HUES6 (cell line): ENCODE results near the gene TTLL12.

Experiments used
- H3K27ac ChIP-seq: 2 replicates; pipeline ENCODE4 v1.7.0; 2013; ENCODE audit warnings: low read depth, mild to moderate bottlenecking, low read length, inconsistent platforms
- H3K27me3 ChIP-seq: 2 replicates; pipeline ENCODE4 v1.6.1; 2013; ENCODE audit warnings: low read length; ENCODE audit not compliant: control insufficient read depth, insufficient read depth
- H3K36me3 ChIP-seq: 2 replicates; pipeline ENCODE4 v1.6.1; 2013; ENCODE audit warnings: low read length; ENCODE audit not compliant: control insufficient read depth, insufficient read depth
- H3K4me1 ChIP-seq: 2 replicates; pipeline ENCODE4 v1.6.1; 2013; ENCODE audit warnings: low read length; ENCODE audit not compliant: control insufficient read depth, insufficient read depth
- H3K4me3 ChIP-seq: 2 replicates; pipeline ENCODE4 v1.5.1; 2013; ENCODE audit warnings: low read depth, low read length
- H3K9ac ChIP-seq: one replicate; pipeline ENCODE4 v1.6.1; 2013; ENCODE audit warnings: mild to moderate bottlenecking, low read length
- H3K9me3 ChIP-seq: 2 replicates; pipeline ENCODE4 v1.6.1; 2013; ENCODE audit warnings: low read depth, low read length; ENCODE audit not compliant: control insufficient read depth, insufficient read depth

TTLL12 gene

GRCh38 chr22:43198126-43198525 lies 11.2 kb upstream of the TTLL12 start:
- Histone ChIP-seq H3K36me3 (no peaks in the 10 kb centered on the region), H3K4me1 (peaks cover 7% of the 10 kb centered on the region), H3K9me3 (no peaks in the 10 kb centered on the region), H3K27ac (no peak overlapping the region), H3K9ac (no peak overlapping the region), H3K4me3 (no peak overlapping the region), H3K27me3 (no peaks in the 10 kb centered on the region; the same call in 1 of the 2 replicates)

GRCh38 chr22:43197271-43197941 lies 10.5 kb upstream of the TTLL12 start:
- no peaks in the 10 kb centered on the region for H3K36me3 ChIP-seq
- peaks cover under 1% of the 10 kb centered on the region; the same call in 1 of the 2 replicates for H3K4me1 ChIP-seq
- H3K9ac ChIP-seq, result no peak overlapping the region
- H3K27ac ChIP-seq, result no peak overlapping the region
- H3K27me3 ChIP-seq, result no peaks in the 10 kb centered on the region; the same call in 1 of the 2 replicates
- H3K4me3 ChIP-seq, result no peak overlapping the region
- no peaks in the 10 kb centered on the region for H3K9me3 ChIP-seq

GRCh38 chr22:43191831-43192230 lies 4.9 kb upstream of the TTLL12 start:
- Histone ChIP-seq H3K9me3 (no peaks in the 10 kb centered on the region), H3K36me3 (no peaks in the 10 kb centered on the region), H3K27me3 (no peaks in the 10 kb centered on the region), H3K4me1 (peaks cover 9% of the 10 kb centered on the region; the same call in 1 of the 2 replicates), H3K4me3 (no peak overlapping the region), H3K9ac (no peak overlapping the region), H3K27ac (no peak overlapping the region)

- no peak overlapping the region for H3K4me3 ChIP-seq
- no peak overlapping the region for H3K9ac ChIP-seq
- no peaks in the 10 kb centered on the region for H3K36me3 ChIP-seq
- no peak overlapping the region for H3K27ac ChIP-seq
- H3K27me3 ChIP-seq, result no peaks in the 10 kb centered on the region; the same call in 1 of the 2 replicates
- H3K4me1 ChIP-seq, result peaks cover 15% of the 10 kb centered on the region
- H3K9me3 ChIP-seq, result no peaks in the 10 kb centered on the region
Measured at GRCh38 chr22:43188829-43189545, 2.1 kb upstream of the TTLL12 start.

- Histone ChIP-seq H3K4me3 (peak overlapping the region; percentile 74), H3K9ac (peak overlapping the region; percentile 66), H3K27me3 (no peaks in the 10 kb centered on the region; the same call in 1 of the 2 replicates), H3K36me3 (peaks cover 6% of the 10 kb centered on the region; the same call in 1 of the 2 replicates), H3K9me3 (no peaks in the 10 kb centered on the region), H3K4me1 (peaks cover 15% of the 10 kb centered on the region), H3K27ac (peak overlapping the region; percentile 85; the same call in 1 of the 2 replicates)
Measured at GRCh38 chr22:43187171-43188099, 501 bp upstream of the TTLL12 start.

GRCh38 chr22:43185860-43186261 lies 1.1 kb downstream of the TTLL12 start:
- Histone ChIP-seq H3K4me3 (peak overlapping the region; percentile 67), H3K4me1 (peaks cover 15% of the 10 kb centered on the region), H3K9me3 (no peaks in the 10 kb centered on the region), H3K27me3 (no peaks in the 10 kb centered on the region; the same call in 1 of the 2 replicates), H3K36me3 (peaks cover 21% of the 10 kb centered on the region; the same call in 1 of the 2 replicates), H3K27ac (no peak overlapping the region), H3K9ac (peak overlapping the region; percentile 78)

GRCh38 chr22:43183496-43184277 lies 3.2 kb downstream of the TTLL12 start:
- Histone ChIP-seq H3K9ac (no peak overlapping the region), H3K9me3 (no peaks in the 10 kb centered on the region), H3K4me3 (no peak overlapping the region), H3K4me1 (peaks cover 10% of the 10 kb centered on the region), H3K27ac (no peak overlapping the region), H3K27me3 (no peaks in the 10 kb centered on the region; the same call in 1 of the 2 replicates), H3K36me3 (peaks cover 43% of the 10 kb centered on the region)

GRCh38 chr22:43182726-43183125 lies 4.2 kb downstream of the TTLL12 start:
- Histone ChIP-seq H3K27ac (no peak overlapping the region), H3K9ac (no peak overlapping the region), H3K36me3 (peaks cover 48% of the 10 kb centered on the region), H3K4me1 (peaks cover 8% of the 10 kb centered on the region), H3K27me3 (no peaks in the 10 kb centered on the region; the same call in 1 of the 2 replicates), H3K4me3 (no peak overlapping the region), H3K9me3 (no peaks in the 10 kb centered on the region)

- Histone ChIP-seq H3K27ac (no peak overlapping the region), H3K9ac (no peak overlapping the region), H3K4me1 (peaks cover 7% of the 10 kb centered on the region), H3K9me3 (no peaks in the 10 kb centered on the region), H3K36me3 (peaks cover 53% of the 10 kb centered on the region), H3K4me3 (no peak overlapping the region), H3K27me3 (no peaks in the 10 kb centered on the region; the same call in 1 of the 2 replicates)
Measured at GRCh38 chr22:43182118-43182517, 4.8 kb downstream of the TTLL12 start.
